ENCODE measurements around the gene TMEM9. TPM values are rescaled to one million over a fixed set of nuclear protein-coding genes. Genes with fewer than 3 reads are reported as not detected.

The TMEM9 gene
- total and polyA plus RNA-seq, 2 donors (not counting 3 experiments of a cell fraction or from before 2014, with no cell fraction given) = 39.3 to 96.1 TPM

- ChIA-PET POLR2A (no interaction called here), CTCF (interaction anchor here (0.9 to 1.9 kb wide), 3 partner anchors 9 to 252 kb away, joined by 3 to 11 read pairs (median 5); no protein-coding TSS in a partner anchor)
- FAIRE-seq (no peak), DNase-seq (ENCODE audit: low read depth, low spot score) (no peak)
- H2AFZ ChIP-seq (ENCODE audit: low read depth, low read length) = no peak overlapping the region
- no peaks in the 10 kb centered on the region for H3K36me3 ChIP-seq (ENCODE audit: control insufficient read depth in 2 of 2, extremely low read depth in 1 of 2, insufficient read depth in 2 of 2, low read length in 2 of 2)
- H4K20me1 ChIP-seq (replicated peaks; ENCODE audit: control insufficient read depth, extremely low read depth, insufficient read depth, low read length) = no peaks in the 10 kb centered on the region
- dilution Hi-C loops (cut with MboI; ENCODE audit: extremely low pct_ligation_motif_present, low sequenced_read_pairs) (no loop called here), intact Hi-C loops (cut with micrococcal nuclease) (no loop called here)
- H3K27me3 ChIP-seq (ENCODE audit: control insufficient read depth in 2 of 2, insufficient read depth in 2 of 2, low read length in 2 of 2) = peaks cover 6 to 22% of the 10 kb centered on the region in 2 experiments
- BruUV-seq (replicated peaks) = no TSS peak
- no peaks in the 10 kb centered on the region for H3K9me3 ChIP-seq (replicated peaks; ENCODE audit: control insufficient read depth, insufficient read depth, low read length)
- TF ChIP-seq FOS (IDR thresholded peaks at IDR 0.05; ENCODE audit: borderline replicate concordance, insufficient read depth, low read length) (no peak), GATA2 (IDR thresholded peaks at IDR 0.05; ENCODE audit: insufficient read depth, insufficient read length, low read depth, low read length) (no peak), MAX (IDR thresholded peaks at IDR 0.05; ENCODE audit: insufficient read depth, insufficient read length) (no peak), POLR2AphosphoS5 (IDR thresholded peaks at IDR 0.05; ENCODE audit: insufficient read depth, low read depth, low read length) (no peak), MYC (IDR thresholded peaks at IDR 0.05; ENCODE audit: low read depth, low read length) (no peak), JUN (IDR thresholded peaks at IDR 0.05; ENCODE audit: borderline replicate concordance, insufficient read depth, insufficient read length, low read depth) (no peak), EZH2 (IDR thresholded peaks at IDR 0.05; ENCODE audit: borderline replicate concordance, low read depth, low read length, severe bottlenecking) (no peak), POLR2A (IDR thresholded peaks at IDR 0.05; ENCODE audit: low read depth, low read length) (no peak)
- TF ChIP-seq, protein P1, sequence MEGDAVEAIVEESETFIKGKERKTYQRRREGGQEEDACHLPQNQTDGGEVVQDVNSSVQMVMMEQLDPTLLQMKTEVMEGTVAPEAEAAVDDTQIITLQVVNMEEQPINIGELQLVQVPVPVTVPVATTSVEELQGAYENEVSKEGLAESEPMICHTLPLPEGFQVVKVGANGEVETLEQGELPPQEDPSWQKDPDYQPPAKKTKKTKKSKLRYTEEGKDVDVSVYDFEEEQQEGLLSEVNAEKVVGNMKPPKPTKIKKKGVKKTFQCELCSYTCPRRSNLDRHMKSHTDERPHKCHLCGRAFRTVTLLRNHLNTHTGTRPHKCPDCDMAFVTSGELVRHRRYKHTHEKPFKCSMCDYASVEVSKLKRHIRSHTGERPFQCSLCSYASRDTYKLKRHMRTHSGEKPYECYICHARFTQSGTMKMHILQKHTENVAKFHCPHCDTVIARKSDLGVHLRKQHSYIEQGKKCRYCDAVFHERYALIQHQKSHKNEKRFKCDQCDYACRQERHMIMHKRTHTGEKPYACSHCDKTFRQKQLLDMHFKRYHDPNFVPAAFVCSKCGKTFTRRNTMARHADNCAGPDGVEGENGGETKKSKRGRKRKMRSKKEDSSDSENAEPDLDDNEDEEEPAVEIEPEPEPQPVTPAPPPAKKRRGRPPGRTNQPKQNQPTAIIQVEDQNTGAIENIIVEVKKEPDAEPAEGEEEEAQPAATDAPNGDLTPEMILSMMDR (IDR thresholded peaks at IDR 0.05; ENCODE audit: extremely low read depth in 1 of 2, insufficient read depth in 1 of 2, low read depth in 1 of 2, low read length in 2 of 2) = no peak
- H3K4me3 ChIP-seq (replicated peaks in 1 of 3; ENCODE audit: insufficient read depth in 1 of 3, low read depth in 1 of 3, low read length in 3 of 3) = no peak overlapping the region
- no peaks in the 10 kb centered on the region for H3K4me1 ChIP-seq (ENCODE audit: control insufficient read depth, extremely low read depth, insufficient read depth, low read length)
- no peak overlapping the region for H3K9ac ChIP-seq (replicated peaks; ENCODE audit: extremely low read depth, insufficient read depth, low read length)
- H3K27ac ChIP-seq (ENCODE audit: insufficient read depth, low read depth, low read length) = no peak overlapping the region
- no peak overlapping the region for H3K4me2 ChIP-seq (ENCODE audit: insufficient read depth, low read length)
- no peaks in the 10 kb centered on the region for H3K79me2 ChIP-seq (ENCODE audit: control insufficient read depth, insufficient read depth, low read length)
- no peaks in the 10 kb centered on the region for H3K9me1 ChIP-seq (replicated peaks; ENCODE audit: control insufficient read depth, extremely low read depth, insufficient read depth, low read length)
These were observed 29.5 kb upstream of the TMEM9 start for GRCh38 chr1:201183753-201184152.
